HG02885 (cell line): ENCODE data around the gene PDGFRB.

Experiments used
- ATAC-seq: cut with Tn5 transposase; IDR thresholded peaks from one replicate; pipeline ENCODE4 v1.9.1; 2021; ENCODE audit warnings: mild to moderate bottlenecking; ENCODE audit not compliant: unreplicated experiment, poor library complexity

Gene PDGFRB

DNA sequence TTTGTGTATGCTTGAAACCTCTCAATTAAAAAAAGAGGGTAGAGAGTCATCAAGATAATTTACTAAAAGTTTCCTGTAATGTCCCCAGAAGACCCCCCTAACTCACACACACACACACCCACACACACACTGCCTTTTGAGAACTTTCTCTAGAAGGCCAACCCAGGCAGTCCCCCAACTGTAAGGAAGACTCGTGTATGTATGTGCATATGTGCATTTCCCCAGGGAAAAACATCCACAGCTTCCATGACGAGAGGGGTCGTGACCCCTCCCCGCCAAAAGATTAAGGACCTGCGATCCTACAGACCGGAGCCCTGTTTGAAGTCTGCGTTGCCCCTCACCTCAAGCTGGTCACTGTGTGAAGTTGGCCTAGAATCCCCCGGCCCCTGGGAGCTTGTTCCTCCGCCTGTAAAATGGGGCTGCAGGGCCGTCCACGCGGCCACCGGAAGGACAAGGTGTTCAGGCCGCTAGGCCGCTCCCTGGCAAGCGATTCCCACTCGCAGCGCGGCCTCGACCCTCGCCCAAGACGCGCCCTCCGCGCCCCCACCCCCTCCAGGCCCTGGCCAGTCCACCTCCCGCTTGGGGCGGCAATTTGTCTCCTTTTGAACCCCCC lies 10.5 kb upstream of the PDGFRB start:
- no peak for ATAC-seq

DNA sequence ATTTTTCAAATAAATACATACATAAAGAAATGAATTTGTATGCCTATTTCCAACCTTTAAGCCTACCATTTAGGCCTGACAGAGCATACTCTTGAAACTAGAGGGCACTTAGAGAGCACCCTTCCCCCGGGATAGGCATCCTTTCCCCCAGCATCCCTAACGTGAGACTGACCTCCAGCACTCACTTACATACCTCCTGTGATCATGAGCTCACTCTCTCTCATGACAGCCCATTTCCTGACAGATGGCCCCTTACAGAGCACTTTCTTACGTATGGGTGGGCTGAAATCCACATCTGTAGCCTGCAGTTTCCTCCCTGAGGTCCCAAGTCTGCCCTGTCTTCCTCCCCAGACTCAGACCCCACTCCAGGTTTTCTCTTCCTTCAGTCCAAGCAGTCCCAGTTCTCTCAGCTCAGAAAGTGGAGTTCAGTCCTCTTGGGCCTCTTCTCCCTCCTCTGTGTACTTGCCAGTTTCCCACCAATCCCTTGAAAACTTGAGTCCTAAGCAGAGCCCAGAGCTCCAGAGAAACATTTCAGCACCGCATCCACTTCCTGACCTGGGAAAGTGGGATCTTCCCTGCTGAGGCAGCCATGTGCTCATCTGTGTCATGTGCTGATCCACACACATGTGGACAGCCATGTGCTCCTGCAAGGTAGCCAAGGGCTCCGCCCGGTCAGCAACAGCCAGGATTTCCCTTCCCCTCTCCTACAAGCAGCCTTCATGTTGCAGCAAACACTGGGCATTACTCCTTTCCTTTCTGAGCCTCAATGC lies 8.8 kb upstream of the PDGFRB start:
- ATAC-seq: no peak

- ATAC-seq: no peak
These were observed 8.0 kb upstream of the PDGFRB start for GRCh38 chr5:150163547-150164059.

DNA sequence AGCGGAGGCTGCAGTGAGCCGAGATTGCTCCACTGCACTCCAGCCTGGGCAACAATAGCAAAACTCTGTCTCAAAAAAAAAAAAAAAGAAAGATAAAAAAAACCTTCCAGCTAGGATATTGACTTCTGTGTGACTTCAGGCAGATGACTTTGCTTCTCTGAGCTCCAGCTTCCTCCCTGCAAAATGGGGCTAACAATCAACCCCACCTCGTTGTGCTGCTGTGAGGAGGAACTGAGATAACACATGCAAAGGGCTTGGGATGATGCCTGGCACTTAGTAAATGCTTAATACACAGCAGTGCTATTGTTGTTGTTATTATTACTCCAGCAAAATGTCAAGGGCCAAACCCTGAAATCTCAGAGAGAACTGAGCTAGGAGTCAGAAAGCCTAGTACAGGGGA lies 7.4 kb upstream of the PDGFRB start:
- ATAC-seq: no peak

GRCh38 chr5:150162142-150162513 lies 6.5 kb upstream of the PDGFRB start:
- ATAC-seq: no peak

GRCh38 chr5:150161242-150162141 lies 5.8 kb upstream of the PDGFRB start:
- peak; percentile 76 for ATAC-seq

GRCh38 chr5:150160448-150161081 lies 4.9 kb upstream of the PDGFRB start:
- no peak for ATAC-seq

- ATAC-seq: no peak
These were observed 4.1 kb upstream of the PDGFRB start for GRCh38 chr5:150159741-150160179.

GRCh38 chr5:150159031-150159430 lies 3.4 kb upstream of the PDGFRB start:
- no peak for ATAC-seq

- no peak for ATAC-seq
These were observed 2.7 kb upstream of the PDGFRB start for GRCh38 chr5:150158170-150158949.

GRCh38 chr5:150157168-150157567 lies 1.5 kb upstream of the PDGFRB start:
- no peak for ATAC-seq

DNA sequence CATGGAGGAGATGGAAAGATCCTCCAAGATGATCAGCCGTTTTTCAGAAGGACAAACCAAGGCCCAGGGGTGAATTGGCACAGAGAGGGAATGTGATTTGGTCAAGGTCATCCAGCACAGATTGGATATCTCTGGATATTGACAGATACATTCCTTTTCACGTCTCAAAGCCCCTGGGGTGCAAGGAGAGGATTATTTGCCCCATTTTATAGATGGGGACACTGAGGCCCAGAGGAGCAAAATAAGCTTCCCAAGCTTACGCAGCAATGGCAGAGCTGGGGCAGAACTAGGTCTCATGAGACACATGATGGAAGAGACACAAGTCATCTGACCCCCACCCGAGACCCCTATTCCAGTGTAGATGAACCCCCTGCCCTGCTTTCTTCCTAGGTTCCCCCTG lies 895 bp upstream of the PDGFRB start:
- ATAC-seq: no peak

DNA sequence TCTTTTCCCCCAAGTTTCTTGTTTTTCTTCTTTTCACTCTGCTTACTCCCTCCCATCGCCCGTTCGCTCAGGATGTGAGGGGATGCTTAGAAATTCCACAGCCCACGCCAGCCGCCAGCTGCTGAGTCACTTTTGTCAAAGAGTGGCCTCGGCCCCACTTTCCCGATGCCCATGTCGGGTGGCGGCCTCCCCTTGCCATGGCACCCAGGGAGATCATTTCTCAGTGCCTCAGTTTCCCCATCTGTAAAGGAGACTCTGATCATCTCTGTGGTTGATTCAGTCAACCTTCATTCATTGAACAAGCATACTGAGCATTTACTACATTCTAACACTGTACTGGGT lies 353 bp upstream of the PDGFRB start:
- no peak for ATAC-seq

DNA sequence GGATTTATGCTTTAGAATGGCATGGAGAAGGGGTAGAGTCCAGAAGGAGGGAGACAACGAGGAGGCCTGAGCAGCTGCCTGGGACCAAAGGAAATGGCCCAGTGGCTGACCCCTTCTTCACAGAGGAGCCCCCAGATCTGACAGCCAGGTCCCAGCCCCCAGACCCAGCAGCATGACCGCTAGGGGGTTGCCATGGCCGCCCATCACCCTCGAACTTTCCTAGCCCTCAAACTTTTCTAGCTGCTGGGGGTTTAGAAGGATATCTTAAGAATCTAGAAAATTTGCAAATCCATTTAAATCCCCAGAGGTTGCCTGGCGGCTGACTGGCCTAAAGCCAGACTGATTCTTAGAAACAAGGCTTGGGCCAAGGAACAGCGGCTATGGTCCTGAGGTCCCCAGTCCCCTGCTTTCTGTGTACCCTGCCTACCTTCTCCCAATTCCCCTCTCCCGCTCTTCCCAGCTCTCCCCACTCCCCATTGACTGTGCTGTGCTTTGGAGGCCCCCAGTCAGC lies 972 bp downstream of the PDGFRB start:
- no peak for ATAC-seq

- ATAC-seq: peak; percentile 54
These were observed 1.6 kb downstream of the PDGFRB start for GRCh38 chr5:150153957-150154617.

GRCh38 chr5:150153483-150153882 lies 2.2 kb downstream of the PDGFRB start:
- ATAC-seq: no peak

DNA sequence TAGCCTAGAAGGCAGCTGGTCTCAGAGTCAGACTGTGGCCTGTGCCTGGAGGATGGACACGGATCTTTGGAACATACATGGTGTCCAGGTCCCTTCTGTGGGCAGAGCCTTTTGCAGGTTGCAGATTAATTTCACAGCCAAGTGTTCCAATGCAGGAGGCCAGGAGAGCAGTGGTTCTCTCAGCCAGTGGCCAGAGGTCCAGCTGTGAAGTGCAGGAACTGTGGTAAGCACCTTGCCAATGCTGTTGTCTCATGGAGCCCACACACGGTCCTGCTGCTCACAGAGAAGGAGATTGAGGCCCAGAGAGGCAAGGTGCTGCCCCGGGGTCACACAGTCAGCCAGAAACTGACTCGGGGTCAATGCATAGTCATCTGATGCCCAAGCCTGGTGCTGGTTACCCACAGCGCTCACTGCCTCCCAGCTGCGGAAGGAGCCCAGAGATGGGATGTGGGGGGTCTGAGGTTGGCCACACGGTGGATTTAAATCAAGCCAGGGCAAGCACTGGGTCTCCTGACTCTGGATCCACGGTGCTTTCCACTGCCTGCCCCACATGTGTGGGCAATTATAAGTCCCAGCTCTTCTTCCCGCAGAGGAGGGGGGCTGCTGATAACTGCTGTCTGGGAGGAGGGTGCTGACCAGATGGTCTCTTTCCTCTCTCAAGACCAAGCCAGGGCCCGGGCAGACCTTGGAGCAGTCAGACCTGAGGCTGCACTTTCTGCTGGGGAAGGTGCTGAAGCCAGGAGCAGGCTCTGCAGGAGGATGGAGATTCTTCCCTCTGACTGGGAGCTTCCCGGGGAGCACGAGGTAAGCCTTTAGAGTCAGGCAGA lies 2.8 kb downstream of the PDGFRB start:
- ATAC-seq: no peak

- ATAC-seq: no peak
These were observed 6.0 kb downstream of the PDGFRB start for GRCh38 chr5:150149618-150150017.
